T follicular helper cell (primary cell): ENCODE results near the gene DELE1.

Experiments used
- DNase-seq: peaks from one replicate; pipeline ENCODE4 v3.0.0-alpha.2; 2020; ENCODE audit warnings: low read depth

DELE1 gene

DNA sequence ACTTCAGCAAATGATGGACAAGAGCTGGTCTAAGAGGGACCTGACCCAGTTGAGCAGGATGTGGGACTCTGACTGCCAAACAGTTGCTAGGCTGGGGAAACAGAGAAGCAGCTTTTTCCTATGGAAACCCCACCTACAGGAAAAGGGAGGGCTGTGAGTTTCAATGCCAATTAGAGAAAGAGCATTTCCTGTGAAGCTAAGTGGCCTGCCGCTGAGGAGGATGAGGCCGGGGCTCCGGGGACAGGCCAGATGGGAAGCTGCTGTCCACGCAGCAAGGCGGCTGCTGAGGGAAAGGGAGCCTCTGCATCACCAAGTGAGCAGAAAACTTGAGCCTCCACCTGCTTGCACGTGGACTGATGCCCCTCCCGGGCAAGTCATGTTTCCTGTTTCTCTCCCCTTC is 34.4 kb downstream of the DELE1 start, which contains the start of gene PCDH12:
Gene PCDH12, minus strand, starts transcription at position 90 of the 400 bp plus-strand sequence. CDS start 351 bp downstream, outside the sequence.
- DNase-seq: no peak

DNA sequence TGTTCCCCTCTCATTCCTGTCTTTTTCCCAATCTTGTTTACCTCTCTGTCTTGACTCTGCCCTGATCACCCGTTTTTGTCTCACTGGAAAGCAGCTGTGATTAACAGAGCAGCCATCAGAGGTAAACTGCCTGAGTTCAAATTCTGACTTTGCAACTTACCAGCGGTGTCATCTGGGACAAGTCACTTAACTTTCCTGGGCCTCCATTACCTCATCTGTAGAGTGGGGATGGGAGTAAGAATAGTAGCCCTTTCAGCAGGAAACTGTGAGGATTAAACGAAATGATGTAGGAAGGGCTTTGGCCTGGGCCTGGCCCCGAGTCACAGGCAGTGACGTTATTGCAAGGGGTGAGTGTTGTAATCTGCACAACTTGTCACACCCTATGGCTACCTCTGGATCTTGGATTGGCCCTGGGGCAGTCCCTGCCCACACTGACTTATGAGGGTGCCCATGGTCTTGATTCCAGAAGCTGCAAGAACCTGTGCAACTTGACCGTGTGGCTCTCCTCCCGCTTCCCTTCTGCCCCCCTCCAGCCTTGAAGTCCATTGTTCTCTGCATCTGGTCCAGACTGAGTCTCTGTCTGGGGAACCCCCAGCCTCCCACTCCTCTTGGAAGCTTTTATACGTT is 35.0 kb downstream of the DELE1 start:
- DNase-seq: no peak

DNA sequence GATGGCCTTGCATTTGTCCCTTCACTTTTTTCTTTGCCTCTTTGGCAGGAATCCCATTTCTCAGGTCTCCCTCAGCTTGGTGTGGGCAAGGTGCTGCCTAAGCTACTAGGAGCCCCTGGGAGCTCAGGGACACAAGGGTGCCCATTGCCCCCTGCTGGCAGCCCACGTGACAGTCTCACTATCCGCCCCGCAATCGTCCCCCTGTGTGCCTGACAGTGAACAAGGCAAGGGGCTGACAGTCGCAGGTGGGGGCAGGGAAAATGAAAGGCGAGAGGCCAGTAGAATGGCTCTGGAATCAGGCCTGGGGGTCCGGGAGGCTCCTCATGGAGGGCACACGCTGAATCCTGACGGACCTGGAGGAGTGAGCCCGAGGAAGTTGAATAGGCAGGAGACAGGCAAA is 36.3 kb downstream of the DELE1 start:
- no peak for DNase-seq

DNA sequence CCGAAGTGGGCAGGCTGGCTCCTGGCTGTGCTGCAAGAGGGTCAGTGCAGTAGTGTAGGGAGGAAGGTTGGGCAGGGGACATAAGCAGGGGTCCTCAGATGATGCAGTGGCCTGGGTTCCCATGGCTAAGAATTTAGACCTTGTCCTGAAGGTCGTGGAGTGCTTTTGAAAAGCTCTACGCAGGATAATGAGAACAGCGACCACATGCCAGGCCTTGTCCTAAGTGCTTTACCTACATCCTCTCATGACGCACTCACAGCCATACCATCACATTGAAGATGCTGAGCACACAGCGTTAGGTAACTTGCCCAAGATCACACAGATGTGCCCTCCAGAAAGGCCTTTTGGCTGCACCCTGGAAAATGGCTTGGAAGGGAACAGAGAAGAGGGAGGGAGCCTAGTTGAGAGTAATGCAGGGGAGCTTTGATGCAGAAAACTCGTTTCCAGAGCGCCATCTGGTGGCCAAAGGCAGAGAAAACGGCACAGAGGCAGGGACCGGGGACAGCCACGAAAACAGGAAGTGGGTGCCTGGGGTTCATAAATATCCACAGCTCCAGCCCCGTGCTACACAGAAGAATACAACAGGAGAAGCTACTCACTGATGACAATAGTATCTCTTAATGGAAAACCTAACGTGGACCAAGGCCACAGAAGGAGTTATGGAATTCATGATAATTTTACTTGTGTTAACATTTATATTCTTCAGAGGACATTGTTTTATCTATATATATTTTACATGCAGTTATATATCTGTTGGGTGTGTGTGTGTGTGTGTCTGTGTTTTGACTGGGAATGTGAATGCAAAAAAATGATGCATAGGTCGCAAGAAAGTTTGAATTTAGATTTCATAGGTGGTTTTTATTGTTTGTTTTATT is 37.0 kb downstream of the DELE1 start:
- DNase-seq: peak; percentile 85

- no peak for DNase-seq
These were observed 37.8 kb downstream of the DELE1 start for GRCh38 chr5:141961466-141961865.

DNA sequence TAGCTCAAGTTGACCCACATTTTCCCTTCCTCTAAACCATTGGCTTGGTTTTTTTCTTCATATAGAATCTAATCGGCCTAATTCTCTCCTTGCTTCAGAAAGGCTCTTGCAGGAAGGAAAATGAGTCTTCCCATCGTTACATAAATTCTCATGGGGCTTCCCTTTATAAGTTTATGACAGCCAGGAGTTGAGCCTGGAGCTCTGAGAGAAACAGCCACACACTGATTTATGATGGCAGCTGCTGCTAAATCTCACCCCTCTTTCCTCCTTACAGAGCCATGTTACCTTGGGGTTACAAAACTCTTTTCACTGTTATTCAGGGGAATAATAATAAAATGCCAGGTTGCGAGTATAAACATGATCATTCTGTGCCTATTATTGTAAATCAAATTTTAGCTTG is 40.0 kb downstream of the DELE1 start:
- no peak for DNase-seq

DNA sequence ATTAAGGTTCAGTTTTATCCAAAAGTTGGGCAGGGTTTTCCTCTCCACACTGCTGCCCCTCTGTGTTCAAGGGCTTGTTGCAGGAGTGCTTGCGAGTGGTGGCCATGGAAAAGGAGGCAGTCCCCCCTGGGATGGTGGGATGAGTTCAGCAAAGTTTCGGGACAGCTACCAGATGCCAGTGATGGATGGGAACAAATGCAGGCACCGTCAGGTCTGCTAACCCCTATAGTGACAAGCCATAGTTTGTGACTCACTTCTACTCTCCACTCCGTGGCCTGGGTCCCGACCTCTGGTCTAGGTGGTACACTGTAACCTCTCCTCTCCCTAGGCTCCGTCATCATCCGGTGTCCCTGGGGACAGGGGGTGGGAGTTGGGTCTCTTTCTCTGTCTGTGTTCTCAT is 41.4 kb downstream of the DELE1 start:
- DNase-seq: no peak

DNA sequence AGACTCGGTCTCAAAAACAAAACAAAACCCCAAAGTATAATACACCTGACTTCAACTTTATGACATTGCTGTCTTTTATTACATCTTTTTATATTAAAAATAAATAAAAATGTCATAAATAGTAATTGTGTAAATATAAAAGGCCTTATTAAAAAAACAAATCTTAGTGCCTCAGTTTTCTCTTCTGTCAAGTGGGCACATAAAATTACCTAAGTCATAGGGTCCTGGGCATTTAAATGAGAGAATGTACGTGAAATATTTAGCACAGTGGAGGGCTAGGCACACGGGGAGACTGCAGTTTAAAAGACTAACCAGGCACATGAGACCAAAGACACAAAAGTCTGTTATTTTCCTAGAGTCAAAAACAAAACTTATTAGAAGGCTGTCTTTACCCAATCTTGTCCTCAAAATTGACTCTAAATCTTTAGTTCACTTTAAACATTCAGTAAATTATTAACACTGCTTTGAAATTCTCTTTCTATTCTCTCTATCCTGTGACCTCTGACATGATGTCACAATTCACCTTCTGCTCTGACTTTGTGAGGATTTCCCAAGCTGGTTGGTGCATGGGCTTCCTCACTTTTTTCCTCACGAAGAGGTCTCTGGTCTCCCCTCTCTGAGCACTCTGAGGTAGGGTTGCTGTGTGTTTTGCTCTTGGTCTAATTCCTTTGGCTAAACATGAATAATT is 42.7 kb downstream of the DELE1 start:
- DNase-seq: no peak

DNA sequence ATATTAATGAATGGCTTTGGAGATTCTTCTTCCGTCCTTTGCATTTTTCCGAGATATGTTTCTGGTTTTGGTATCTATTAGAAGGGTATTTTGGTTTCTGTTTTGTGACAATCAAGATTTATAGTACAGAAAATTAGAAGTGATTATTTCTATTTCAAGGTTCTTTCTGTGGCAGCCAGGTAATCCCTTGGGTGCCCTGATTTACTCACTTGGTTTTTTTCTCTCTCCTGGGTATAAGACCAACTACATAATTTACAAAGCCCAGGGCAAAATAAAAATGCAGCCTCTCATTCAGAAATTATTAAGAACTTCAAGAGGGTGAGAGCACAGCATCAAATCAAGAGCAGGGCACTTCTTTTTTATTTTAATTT is 43.3 kb downstream of the DELE1 start:
- DNase-seq: no peak

GRCh38 chr5:141968914-141969608 is 45.4 kb downstream of the DELE1 start, which contains the start of gene RNF14:
Gene RNF14 (plus strand): TSS chr5:141969105. CDS start chr5:141973589, 4,484 bp downstream.
- DNase-seq: peak; percentile 89

GRCh38 chr5:141969783-141970771 is 46.4 kb downstream of the DELE1 start:
- DNase-seq: no peak

- no peak for DNase-seq
These were observed 50.4 kb downstream of the DELE1 start for GRCh38 chr5:141973871-141974595.

GRCh38 chr5:141976176-141976575 is 52.5 kb downstream of the DELE1 start:
- DNase-seq: no peak

DNA sequence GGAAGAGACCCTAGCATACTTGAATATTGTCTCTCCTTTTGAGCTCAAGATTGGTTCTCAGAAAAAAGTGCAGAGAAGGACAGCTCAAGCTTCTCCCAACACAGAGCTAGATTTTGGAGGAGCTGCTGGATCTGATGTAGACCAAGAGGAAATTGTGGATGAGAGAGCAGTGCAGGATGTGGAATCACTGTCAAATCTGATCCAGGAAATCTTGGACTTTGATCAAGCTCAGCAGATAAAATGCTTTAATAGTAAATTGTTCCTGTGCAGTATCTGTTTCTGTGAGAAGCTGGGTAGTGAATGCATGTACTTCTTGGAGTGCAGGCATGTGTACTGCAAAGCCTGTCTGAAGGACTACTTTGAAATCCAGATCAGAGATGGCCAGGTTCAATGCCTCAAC is 54.7 kb downstream of the DELE1 start:
- no peak for DNase-seq

GRCh38 chr5:141982626-141983025 is 59.0 kb downstream of the DELE1 start:
- DNase-seq: no peak

DNA sequence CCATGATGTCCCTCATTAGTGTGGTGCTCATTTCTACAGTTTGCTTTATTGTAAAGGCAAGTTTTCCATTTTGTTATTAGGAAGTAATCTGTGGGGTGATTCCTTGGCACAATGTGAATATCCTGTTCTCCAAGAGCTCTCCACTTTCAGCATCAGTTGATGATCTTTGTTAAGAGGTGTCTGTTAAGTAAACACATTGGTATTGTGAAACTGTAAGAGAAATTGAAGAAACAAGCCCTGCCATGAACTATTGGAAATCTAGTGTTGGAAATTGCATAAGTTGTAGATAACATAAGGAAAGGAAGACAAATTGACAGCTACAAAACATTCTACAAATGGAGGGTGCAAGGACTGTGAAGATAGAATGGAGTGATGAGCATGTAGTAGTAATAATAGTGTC is 62.4 kb downstream of the DELE1 start:
- DNase-seq: no peak

- no peak for DNase-seq
These were observed 66.0 kb downstream of the DELE1 start for GRCh38 chr5:141989720-141990119.
